SK-N-DZ (cell line): ENCODE measurements around the gene ASAP3.
A peak's percentile ranks its signal among the peaks of the same experiment; 100 is the strongest.
"Not testable (repeated sequence)": the region's sequence is repeated elsewhere in the genome, so short reads cannot be mapped to it uniquely, and the experiment has no call there.

Experiments
- DNase-seq: peaks from one replicate; pipeline ENCODE4 v3.0.0-alpha.2; 2015; ENCODE audit warnings: low spot score

ASAP3 gene

DNA sequence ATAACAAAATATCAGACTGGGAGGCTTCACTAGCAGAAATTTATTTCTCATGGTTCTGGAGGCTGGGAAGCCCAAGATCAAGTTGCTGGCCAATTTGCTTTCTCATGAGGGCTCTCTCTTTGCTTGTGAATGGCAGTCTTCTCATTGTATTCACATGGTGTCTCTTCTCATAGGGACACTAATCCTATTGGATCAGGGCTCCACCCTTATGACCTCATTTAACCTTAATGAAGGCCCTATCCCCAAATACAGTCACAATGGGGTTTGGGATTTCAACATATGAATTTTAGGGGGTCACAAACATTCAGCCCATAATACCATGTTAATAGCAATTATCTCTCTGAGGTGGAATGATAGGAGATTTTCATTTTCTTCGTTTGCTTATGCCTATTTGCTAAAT is 84.8 kb downstream of the ASAP3 start:
- DNase-seq = no peak

DNA sequence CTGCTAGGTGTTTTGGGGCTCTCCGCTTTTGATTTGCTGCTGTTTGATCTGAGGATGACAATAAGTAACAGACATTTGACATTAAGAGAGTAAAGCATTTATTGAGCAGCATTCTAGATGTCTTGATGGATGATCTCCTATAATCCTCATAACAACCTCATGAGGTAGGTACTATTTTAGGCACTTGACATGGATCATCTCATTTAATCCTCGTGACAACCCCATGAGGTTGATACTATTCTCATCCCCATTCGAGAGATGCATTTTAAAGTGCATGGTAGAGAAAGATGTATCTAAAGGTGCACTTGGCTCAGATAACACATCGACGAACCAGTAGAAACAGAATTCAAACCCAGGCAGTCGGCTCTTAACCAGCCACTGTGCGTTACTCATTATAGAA is 86.1 kb downstream of the ASAP3 start:
- no peak for DNase-seq

DNA sequence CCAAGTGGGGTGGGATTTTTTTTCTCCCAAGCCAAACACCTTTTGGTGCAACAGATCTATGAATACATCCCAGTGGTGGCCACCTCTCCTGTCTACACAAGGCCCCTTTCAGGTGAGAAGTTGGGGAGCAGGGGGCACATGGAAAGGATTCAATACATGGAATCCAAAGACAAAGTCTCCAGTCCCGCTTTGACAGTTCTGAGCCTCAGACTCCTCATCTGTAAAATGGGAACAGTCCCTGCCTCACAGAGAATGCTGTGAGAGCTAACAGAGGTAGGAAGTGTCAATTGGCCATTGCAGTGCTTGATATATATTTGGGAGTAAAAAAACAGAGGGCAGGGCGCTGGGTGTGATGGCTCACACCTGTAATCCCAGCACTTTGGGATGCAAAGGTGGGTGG is 87.6 kb downstream of the ASAP3 start:
- no peak for DNase-seq

DNA sequence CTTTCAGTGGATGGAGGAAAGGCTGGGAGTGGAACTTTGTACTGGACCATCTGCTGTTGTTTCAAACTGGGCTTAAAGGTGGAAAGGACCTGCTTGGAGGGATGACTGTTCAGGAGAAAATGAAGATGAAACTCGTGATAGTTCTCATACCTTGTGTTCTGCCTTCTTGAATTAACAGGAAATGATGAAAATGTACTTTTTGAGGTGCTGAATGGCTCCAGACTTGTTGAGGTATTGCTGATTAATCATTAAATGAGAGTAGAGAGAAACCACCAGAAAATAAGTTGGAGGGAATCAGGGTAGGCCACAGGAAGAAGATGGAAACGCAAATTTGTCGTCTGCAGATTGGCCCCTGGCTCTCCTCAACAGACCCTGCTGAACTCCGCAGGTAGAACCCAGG is 88.1 kb downstream of the ASAP3 start:
- no peak for DNase-seq

DNA sequence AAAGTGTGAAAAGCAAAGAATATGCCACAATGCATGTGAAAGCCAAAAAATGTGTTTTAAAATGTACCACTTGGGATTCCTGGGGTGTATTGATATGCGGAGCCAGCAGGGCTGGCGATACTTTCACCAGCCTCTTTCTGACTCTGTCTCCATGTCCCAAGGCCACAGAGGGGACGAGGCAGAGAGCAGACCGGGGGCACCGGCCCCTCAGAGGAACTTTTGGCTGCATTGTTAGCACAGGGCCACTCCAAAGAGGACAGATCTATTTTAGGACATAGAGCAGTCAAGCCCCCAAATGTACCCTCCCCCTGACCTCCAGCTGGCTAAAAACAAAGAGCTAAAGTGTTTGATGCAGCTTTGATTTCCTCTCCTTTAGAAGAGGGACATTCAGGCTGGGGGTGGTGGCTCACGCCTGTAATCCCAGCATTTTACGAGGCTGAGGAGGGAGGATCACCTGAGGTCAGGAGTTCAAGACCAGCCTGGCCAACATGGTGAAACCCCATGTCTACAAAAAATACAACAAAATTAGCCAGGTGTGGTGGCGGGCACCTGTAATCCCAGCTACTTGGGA is 88.7 kb downstream of the ASAP3 start:
- no peak for DNase-seq

DNA sequence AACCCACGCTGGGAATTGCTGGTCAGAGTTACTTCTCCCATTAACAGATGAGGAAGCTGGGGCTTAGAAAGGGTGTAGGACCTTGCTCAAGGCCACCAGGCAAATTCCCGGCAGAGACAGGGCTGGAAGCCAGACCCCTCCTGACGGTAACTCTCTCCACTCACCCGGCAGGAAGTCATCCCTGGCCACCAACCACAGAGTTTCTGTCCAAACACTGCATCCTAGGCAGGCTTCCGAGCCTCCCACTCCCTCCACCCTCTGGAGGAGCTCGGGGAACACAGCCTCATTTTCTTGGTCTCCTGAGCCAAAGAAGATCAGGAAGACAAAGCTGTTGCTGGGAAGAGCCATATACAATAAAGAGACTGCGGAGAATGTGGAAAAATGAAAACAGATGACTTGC is 89.3 kb downstream of the ASAP3 start:
- DNase-seq = peak; percentile 63

DNA sequence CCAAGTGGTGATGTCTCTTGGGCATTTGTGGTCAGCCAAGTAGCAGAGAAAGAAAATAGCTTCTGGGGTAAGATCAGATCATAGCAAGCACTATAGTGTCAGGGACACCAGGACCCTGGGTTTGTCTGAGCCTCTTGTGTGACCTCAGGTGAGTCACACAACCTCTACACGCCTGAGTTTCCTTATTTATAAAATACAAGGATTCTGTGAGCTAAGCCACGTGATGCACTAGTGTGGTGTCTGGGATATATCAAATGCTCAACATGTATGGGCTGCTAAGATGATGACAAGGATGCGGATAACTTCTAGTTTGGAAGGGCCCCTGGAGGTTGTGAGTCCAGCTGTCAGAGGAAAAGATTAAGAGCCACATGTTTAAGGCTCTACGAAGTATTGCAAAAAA is 89.8 kb downstream of the ASAP3 start:
- peak; percentile 78 for DNase-seq

DNA sequence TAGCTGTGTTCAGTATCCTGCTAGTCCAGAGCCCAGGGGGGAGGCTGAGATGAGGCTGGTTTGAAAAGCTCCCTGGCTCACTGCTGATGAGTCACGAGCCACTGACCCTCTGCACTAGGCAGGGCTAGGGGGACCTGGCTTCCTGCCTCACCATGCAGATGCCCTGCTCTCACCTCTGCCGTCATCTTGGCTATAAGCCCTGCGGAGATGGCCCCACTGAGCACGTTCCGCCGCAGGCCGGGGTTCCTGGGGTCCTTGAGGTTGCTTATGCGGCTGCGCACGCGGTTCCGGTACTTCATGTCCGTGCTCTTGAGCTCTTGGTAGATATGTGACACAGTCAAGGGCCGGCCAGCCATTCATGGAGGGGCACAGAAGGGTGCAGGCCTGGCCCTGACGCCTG is 90.3 kb downstream of the ASAP3 start:
- no peak for DNase-seq

DNA sequence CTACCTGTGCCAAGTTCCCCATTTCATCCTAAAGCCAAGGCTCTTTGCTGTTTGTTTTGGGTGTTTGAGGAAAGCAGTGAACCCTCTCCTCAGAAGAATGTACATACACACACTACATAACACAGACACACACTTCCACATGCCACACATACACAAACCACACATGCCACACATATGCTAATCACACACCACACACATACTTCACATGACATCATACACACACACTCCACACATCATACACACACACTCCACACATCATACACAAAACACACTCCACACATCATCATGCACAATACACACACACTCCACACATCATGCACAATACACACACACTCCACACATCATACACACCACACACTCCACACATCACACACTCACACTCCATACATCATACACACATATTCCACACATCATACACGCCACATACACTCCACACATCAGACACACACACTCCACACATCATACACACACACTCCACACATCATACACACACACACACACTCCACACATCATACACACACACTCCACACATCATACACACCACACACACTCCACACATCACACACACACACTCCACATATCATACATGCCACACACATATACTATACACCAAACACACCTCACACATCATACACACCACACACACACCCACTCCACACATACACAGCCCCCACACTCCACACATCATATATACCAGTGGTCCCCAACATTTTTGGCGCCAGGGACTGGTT is 91.7 kb downstream of the ASAP3 start:
- peak; percentile 29 for DNase-seq

DNA sequence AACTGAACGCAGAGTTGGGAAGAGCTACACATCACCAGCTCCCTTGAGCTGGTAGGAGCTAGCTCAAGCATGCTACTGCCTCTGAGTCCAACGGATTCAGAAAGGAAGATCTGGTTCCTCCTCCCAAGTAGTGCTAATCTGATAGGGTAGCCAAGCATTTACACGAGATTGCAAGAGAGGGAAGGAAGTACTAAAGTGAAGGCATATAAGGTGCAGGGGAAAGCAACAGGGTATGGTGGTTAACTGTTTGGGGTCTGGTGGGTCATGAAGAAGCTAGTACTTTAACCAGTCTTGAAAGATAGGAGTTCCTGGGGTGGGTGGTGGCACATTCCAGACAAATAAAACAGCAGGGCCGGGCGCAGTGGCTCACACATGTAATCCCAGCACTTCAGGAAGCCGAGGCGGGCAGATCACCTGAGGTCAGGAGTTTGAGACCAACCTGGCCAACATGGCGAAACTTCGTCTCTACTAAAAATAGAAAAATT is 94.1 kb downstream of the ASAP3 start:
- no peak for DNase-seq

DNA sequence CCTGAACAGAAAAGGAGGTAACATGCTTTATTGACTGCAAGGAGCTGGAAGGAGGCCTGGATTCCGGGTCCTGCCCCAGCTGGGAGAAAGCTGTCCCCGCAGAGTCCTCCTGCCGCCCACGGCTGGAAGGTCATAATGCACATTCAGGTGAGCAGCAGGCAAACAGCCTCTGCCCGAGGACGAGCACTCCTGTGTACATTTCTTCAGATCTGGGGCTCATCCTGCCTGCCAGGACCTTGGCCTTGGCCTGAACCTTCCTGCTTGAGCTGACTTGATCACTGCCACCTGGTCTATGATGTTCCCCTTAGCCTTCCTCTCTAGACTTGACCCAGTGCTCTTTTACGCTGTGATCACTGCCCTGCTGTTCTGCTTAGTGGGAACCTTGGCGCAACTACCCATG is 96.5 kb downstream of the ASAP3 start:
- no peak for DNase-seq

DNA sequence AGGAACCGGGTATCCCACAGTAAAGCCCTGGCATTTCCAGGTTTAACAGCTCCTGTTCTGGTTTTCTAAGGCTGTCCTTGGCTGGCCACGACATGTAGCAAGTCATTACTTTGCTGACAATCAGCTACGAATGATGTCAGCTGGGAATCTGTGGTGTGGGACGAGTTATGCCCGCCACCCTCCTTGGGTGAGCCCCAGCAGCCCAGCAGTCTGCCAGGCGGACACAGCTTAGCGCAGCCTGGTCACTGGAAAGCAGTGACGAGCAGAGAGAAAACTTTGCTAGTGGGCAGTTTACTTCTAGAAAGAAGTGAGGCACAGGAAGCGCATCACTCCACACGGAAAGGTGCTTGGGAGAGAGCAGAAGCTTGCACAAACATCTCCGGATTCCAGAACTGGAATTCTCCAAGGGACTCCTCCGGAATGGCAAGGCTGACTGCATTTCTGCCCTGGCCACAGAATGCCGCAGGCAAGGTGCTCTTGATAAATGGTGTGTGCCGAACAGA is 98.8 kb downstream of the ASAP3 start:
- DNase-seq = no peak

DNA sequence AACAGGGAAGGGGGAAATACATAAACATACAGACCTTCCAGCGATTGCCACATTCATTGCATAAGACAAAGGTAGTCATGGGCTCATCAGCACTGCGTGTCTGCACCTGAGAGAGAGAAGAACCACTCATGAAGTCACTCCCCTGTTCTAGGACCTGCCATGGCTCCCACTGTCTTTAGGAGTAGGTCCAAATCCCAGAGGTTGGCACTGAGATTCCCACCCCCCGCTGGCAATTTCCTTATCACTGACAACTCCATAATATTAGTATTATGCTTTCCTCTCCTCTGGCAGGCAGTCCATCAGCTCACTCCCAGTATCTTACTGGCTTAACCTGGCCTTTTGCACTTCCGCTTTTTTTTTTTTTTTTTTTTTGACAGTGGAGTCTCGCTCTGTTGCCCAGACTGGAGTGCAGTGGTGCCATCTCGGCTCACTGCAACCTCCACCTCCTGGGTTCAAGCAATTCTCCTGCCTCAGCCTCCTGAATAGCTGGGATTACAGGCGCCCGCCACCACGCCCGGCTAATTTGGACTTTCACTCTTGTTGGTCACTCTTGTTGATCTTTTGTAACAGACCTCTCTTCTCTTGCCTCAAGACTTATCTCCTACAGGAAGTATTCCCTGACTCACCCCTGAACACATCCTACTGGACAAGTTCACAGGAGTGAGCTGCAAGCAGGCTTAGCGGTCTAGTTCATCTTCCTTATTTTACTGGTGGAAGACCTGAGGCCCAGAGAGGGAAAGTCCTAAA is 99.5 kb downstream of the ASAP3 start:
- DNase-seq = no peak

DNA sequence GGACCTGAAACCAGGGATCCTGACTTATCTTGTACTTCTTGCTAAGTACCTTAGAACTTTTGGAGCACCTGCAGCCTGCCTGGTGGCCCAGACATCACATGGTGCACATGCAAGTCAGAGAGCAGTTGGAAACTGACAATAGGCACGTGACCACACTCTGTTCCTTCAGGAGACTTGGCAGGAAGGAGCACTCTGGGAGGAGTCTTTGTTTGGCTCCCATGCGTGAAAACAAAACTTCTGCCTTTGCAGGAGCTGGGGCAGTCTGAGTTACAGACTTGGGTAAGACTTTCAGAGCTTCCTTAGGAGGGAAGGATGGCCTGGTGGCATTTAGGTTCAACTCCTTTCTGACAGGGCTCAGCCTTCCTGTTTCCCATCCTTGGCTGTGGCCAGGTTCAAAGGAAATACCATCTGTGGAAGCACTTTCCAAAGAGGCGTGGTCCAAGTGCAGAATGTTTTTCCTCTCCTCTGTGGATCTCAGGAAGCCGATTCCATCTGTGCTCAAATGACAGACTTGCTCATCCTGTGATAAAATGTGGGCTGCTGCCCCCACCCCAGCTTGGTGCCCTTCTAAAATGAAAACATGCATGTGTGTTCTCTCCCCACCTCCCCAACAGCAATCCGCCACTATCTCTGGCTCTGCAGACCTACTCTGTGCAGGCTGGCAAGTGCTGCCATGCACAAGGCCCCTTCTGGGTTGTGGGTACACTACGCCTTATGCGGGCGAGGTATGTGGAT is 100.2 kb downstream of the ASAP3 start:
- DNase-seq = no peak

DNA sequence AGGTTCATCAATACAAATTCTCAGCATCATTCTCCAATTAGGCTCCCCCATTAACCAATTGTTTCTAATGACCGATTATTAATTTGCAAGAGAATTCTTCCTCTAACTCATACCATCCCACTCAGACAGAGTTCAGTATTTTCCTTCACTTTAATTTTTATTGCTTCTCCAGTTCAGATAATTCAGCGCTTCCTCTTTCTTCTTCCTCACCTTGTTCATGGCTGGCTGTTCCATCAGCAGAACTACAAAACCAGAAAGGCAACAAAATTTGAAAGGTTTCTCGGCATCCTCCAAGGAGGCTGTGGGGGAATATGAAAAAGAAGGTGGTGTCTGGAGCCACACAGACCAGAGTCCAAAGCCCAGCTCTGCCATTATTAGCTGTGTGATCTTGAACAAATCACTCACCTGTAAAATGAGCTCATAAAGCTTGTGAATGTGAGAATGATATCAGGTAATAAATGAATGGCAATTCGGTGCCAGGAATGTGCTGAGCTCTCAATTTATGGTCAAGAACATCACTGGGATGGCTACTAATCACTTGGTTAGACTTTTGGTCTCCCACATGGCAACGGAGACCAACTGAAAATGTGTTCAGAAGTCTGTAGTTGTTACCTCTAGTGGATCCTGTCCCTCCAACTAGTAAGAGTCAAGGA is 102.6 kb downstream of the ASAP3 start:
- DNase-seq = no peak

DNA sequence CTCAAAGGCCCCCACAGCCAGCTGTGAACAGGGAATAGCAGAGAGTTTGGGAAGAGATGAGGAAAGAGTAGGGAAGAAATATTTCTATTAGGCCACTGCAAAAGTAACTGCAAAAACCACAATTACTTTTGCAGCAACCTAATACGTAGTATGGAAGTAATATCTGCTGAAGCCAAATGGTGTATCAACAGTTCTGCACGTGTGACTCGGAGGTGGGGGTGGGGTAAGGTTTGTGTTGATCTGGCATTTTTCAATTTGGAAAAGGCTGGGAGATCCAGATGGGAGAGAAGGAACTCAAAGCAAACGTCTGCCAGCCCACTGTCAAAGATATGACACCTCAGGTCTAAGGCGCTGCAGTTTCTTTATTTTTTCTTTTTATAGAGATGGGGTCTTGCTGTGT is 103.3 kb downstream of the ASAP3 start:
- no peak for DNase-seq

DNA sequence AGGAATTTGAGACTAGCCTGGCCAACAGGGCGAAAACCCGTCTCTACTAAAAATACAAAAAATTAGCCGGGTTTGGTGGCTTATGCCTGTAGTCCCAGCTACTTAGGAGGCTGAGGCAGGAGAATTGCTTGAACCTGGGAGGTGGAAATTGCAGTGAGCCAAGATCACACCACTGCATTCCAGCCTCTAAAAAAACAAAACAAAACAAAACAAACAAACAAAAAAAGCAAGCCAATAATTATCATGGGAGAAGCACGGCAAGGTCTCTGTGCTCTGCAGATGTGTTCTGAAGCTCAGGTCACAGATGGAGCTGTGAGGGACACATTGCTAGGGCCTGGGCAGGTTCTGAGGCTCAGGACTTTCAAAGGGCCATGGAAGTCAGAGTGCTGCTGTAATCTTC is 103.7 kb downstream of the ASAP3 start:
- DNase-seq = not testable (repeated sequence)
